ENCODE measurements around the gene NTHL1.

The NTHL1 gene

GRCh38 chr16:2058420-2058819 is 10.8 kb upstream of the NTHL1 start:
- H3K4me3 ChIP-seq (replicated peaks in 1 of 2; ENCODE audit: low read depth in 2 of 2, low read length in 2 of 2), result no peak overlapping the region
- no peak for DNase-seq (ENCODE audit: low read depth in 2 of 2)
- TF ChIP-seq CTCF (IDR thresholded peaks at IDR 0.05; ENCODE audit: low read depth, low read length), result no peak

GRCh38 chr16:2057438-2057837 is 9.8 kb upstream of the NTHL1 start:
- H3K4me3 ChIP-seq (replicated peaks in 1 of 2; ENCODE audit: low read depth in 2 of 2, low read length in 2 of 2), result no peak overlapping the region
- TF ChIP-seq CTCF (IDR thresholded peaks at IDR 0.05; ENCODE audit: low read depth, low read length), result no peak

GRCh38 chr16:2056681-2057407 is 9.2 kb upstream of the NTHL1 start:
- TF ChIP-seq CTCF (IDR thresholded peaks at IDR 0.05; ENCODE audit: low read depth, low read length), result peak; percentile 30

More at GRCh38 chr16:2057438-2057837, 9.8 kb upstream of the NTHL1 start:
- no peak for DNase-seq (ENCODE audit: low read depth in 2 of 2)

GRCh38 chr16:2056077-2056476 is 8.4 kb upstream of the NTHL1 start:
- DNase-seq (ENCODE audit: low read depth in 2 of 2), result peak; percentile 18 to 45
- no peak overlapping the region for H3K4me3 ChIP-seq (replicated peaks in 1 of 2; ENCODE audit: low read depth in 2 of 2, low read length in 2 of 2)
- TF ChIP-seq CTCF (IDR thresholded peaks at IDR 0.05; ENCODE audit: low read depth, low read length), result peak; percentile 37

More at GRCh38 chr16:2056681-2057407, 9.2 kb upstream of the NTHL1 start:
- no peak overlapping the region for H3K4me3 ChIP-seq (replicated peaks in 1 of 2; ENCODE audit: low read depth in 2 of 2, low read length in 2 of 2)
- no peak for DNase-seq (ENCODE audit: low read depth in 2 of 2)

- no peak overlapping the region for H3K4me3 ChIP-seq (replicated peaks in 1 of 2; ENCODE audit: low read depth in 2 of 2, low read length in 2 of 2)
- no peak for TF ChIP-seq CTCF (IDR thresholded peaks at IDR 0.05; ENCODE audit: low read depth, low read length)
- DNase-seq (ENCODE audit: low read depth in 2 of 2), result no peak
These were observed 7.1 kb upstream of the NTHL1 start for GRCh38 chr16:2054543-2055245.

GRCh38 chr16:2053897-2054296 is 6.3 kb upstream of the NTHL1 start:
- DNase-seq (ENCODE audit: low read depth in 2 of 2), result no peak
- H3K4me3 ChIP-seq (replicated peaks in 1 of 2; ENCODE audit: low read depth in 2 of 2, low read length in 2 of 2), result no peak overlapping the region
- TF ChIP-seq CTCF (IDR thresholded peaks at IDR 0.05; ENCODE audit: low read depth, low read length), result no peak

All from cardiac fibroblast (primary cell).